T-helper 17 cell (primary cell): Measurements from ENCODE around the gene ATP6V0E2. TPM values are rescaled to one million over a fixed set of nuclear protein-coding genes. Genes with fewer than 3 reads are reported as not detected.
A peak's percentile ranks its signal among the peaks of the same experiment; 100 is the strongest.

Experiments
- ATAC-seq: fragments of 150-1000 bp; cut with Tn5 transposase; 2 replicates; pipeline ENCODE4 v1.10.0; 2021; ENCODE audit warnings: mild to moderate bottlenecking, moderate library complexity
- DNase-seq, 3 donors: peaks; one replicate each; pipeline versions ENCODE4 v3.0.0 to v3.0.0-alpha.2; 2020 to 2021
- H3K9me3 ChIP-seq: one replicate; pipeline ENCODE4 v1.7.0; 2013; ENCODE audit warnings: low read length, mild to moderate bottlenecking; ENCODE audit not compliant: control insufficient read depth, poor library complexity, severe bottlenecking
- H3K27ac Mint-ChIP-seq: one replicate; pipeline ENCODE4 v1.8.0; 2022; ENCODE audit warnings: mild to moderate bottlenecking, moderate library complexity, mixed read lengths
- H3K27me3 Mint-ChIP-seq: one replicate; pipeline ENCODE4 v1.8.0; 2022; ENCODE audit warnings: mixed read lengths
- H3K36me3 Mint-ChIP-seq: one replicate; pipeline ENCODE4 v1.8.0; 2022; ENCODE audit warnings: low read depth, mixed read lengths
- H3K4me1 Mint-ChIP-seq: one replicate; pipeline ENCODE4 v1.8.0; 2022; ENCODE audit warnings: mild to moderate bottlenecking, mixed read lengths
- H3K4me3 Mint-ChIP-seq: one replicate; pipeline ENCODE4 v1.8.0; 2022; ENCODE audit warnings: mild to moderate bottlenecking, moderate library complexity, mixed read lengths
- total RNA-seq, 4 donors: library from RNA in 2 of 4; stranded (reverse) in 2 of 4; gene quantifications; one replicate each; pipeline ENCODE4 v1.2.3 and lab custom pipeline; 2022 to 2026

The ATP6V0E2 gene
- total RNA-seq, 2 donors from 2014 or later = 29.4 to 38.5 TPM

DNA sequence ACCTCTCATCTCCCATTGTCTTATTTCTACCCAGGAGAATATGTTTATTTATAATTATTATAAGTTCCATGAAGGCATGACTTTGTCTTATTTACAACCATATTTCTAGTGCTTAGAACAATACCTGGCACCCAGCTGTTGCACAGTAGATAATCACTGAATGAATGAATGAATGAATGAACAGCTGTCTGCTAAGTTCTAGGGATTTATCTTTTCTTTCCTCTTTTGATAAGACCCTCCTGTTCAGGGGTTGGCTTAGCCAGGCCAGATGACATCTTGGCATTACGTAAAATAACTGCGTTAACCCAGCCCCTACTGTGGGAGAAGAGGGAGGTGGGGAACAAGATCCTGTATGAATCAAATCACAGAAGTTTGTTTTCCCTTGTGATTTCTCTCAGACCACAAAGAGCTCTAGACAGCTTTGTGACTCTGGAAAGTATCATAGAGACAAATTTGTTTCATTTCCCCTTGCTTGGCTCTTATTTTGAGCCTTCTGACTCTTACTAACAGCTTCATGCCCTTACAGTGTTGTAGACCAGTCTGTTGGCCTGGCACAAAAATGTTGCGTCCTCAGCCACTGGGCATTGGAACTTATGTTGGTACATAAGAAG is 27.2 kb upstream of the ATP6V0E2 start:
- H3K27ac Mint-ChIP-seq = peak overlapping the region; percentile 49
- no peak for ATAC-seq
- no peaks in the 10 kb centered on the region for H3K36me3 Mint-ChIP-seq
- peaks cover 15% of the 10 kb centered on the region for H3K4me1 Mint-ChIP-seq
- no peaks in the 10 kb centered on the region for H3K9me3 ChIP-seq
- no peak for DNase-seq
- H3K27me3 Mint-ChIP-seq = no peaks in the 10 kb centered on the region
- H3K4me3 Mint-ChIP-seq = no peak overlapping the region

DNA sequence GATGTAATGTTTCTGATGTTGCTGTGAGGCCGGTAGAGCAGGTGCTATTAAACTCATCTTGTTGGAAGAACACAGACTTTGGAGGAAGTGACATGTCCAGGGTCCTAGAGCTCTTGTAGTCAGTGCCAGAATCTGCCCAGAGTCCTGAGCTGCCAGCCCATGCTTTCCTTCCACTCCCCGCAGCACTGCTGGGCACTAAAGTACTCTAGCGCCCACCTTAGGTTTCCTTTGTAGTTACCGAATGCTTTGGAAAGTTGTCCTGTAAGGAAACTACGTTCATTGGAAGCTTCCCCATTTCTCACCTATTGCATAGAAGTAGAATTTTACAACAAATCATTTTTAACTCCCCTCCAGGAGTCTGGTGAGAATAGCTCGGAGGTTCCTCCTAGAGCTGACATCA is 24.6 kb upstream of the ATP6V0E2 start:
- Mint-ChIP-seq H3K27me3 (no peaks in the 10 kb centered on the region), H3K4me1 (peaks cover 9% of the 10 kb centered on the region), H3K4me3 (no peak overlapping the region), H3K27ac (no peak overlapping the region), H3K36me3 (peaks cover 2% of the 10 kb centered on the region)
- H3K9me3 ChIP-seq = no peaks in the 10 kb centered on the region
- ATAC-seq (no peak), DNase-seq (no peak)

DNA sequence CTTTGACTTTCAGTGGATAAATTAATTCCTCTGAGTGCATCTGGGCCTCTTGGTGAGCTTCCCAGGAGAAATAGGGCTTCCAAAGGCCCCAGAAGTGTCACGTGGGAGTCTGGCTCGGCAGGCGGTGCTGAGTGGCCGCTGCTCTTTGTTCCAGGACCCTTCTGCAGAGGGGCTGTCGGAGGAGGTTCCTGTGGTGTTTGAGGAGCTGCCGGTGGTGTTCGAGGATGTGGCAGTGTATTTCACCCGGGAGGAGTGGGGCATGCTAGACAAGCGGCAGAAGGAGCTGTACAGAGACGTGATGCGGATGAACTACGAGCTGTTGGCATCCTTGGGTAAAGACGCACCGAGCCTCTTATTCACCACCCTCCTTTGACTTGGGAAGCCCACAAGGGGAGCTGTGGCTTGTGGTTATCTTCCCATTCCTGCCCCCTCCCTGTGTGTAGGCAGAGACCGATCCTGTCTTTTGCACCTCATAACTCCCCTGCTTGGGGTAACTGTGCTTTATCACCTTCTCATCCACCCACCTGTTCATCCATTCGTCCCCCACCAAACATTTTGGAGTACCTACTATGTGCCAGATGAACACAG is 23.7 kb upstream of the ATP6V0E2 start:
- no peaks in the 10 kb centered on the region for H3K27me3 Mint-ChIP-seq
- H3K36me3 Mint-ChIP-seq = peaks cover 2% of the 10 kb centered on the region
- H3K9me3 ChIP-seq = no peaks in the 10 kb centered on the region
- DNase-seq = no peak
- no peak overlapping the region for H3K4me3 Mint-ChIP-seq
- no peak overlapping the region for H3K27ac Mint-ChIP-seq
- no peak for ATAC-seq
- peaks cover 17% of the 10 kb centered on the region for H3K4me1 Mint-ChIP-seq

DNA sequence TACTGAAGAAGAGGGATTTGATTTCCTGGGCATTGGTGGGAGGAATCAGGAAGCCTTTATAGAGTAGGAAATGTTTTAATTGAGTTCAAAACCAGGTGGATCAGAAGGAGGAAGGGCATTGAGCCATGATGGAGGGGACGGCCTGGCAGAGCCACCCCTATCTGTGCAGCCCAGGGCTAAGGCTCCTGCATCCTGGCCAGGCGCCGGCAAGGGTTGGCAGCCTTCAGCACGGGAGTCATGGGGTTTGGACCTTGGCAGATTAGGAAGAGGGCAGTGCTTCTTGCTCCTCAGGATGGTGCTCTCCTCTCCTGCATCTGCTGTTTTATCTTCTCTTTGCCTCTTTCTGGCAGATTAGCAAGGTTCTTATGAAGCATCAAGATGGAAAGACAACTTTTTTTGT is 23.1 kb upstream of the ATP6V0E2 start:
- DNase-seq = no peak
- H3K4me3 Mint-ChIP-seq = no peak overlapping the region
- peaks cover 19% of the 10 kb centered on the region for H3K4me1 Mint-ChIP-seq
- no peaks in the 10 kb centered on the region for H3K27me3 Mint-ChIP-seq
- no peaks in the 10 kb centered on the region for H3K9me3 ChIP-seq
- H3K27ac Mint-ChIP-seq = no peak overlapping the region
- H3K36me3 Mint-ChIP-seq = peaks cover 2% of the 10 kb centered on the region
- ATAC-seq = no peak

DNA sequence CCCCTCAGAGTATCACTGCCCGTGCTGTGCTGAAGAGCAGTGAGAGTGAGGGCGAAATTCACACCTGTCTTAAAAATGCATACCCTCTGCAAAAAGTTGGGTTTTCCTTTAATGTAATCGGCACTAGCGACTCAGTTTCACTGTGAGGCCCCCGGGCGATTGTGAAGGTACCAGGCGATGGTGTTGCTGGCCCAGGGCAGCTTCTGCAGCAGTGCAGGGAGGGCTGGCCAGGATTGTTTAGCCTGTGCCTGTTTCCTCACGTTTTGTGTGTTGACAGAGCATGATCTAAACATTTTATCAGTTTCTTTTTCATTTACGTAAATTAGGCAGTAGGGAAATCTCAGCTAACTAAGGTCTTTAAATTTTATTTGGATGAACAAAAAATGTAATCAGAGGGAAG is 22.3 kb upstream of the ATP6V0E2 start:
- ATAC-seq (no peak), DNase-seq (no peak)
- H3K4me1 Mint-ChIP-seq = peaks cover 26% of the 10 kb centered on the region
- no peaks in the 10 kb centered on the region for H3K9me3 ChIP-seq
- H3K27ac Mint-ChIP-seq = no peak overlapping the region
- peaks cover 2% of the 10 kb centered on the region for H3K36me3 Mint-ChIP-seq
- H3K27me3 Mint-ChIP-seq = no peaks in the 10 kb centered on the region
- H3K4me3 Mint-ChIP-seq = no peak overlapping the region

GRCh38 chr7:149853157-149853556 is 20.6 kb upstream of the ATP6V0E2 start:
- peak overlapping the region; percentile 62 for H3K27ac Mint-ChIP-seq

DNA sequence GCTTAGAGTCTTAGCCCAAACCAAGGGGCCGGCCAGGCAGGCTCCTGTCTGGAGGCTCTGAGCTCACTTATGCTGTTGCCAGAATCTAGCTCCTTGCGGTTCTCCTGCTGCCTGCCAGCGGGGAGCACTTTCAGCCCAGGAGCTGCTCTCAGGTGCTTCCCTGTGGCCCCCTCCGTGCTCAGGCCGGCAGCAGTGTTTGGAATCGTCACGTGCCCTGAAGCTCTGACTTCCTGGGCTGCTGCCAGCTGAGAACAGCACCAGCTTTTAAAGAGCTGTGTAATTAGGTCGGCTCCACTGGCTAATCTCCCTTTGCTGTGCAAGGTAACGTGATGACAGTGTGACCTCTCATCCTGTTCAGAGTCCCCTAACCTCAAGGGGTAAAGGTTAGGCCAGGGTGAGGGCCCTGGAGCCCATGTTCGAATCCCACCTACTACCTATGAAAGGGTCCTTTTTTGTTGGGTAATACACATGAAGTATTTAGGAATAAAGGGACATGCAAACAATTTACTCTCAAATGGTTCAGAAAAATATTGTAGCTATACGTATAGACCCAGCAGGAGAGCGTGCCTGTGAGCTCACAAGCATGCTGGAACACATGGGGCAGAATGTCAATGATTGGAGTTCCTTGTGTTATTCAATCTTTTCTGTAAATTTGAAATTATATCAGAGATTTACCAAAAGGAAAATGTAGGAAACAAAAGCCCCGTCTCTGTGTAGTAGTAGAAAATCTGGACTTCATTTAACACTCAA is 19.0 kb upstream of the ATP6V0E2 start:
- H3K9me3 ChIP-seq = no peaks in the 10 kb centered on the region
- Mint-ChIP-seq H3K4me3 (peak overlapping the region; percentile 21), H3K36me3 (peaks cover 2% of the 10 kb centered on the region), H3K4me1 (peaks cover 42% of the 10 kb centered on the region), H3K27me3 (no peaks in the 10 kb centered on the region), H3K27ac (peak overlapping the region; percentile 86)
- ATAC-seq = peak; percentile 84
- DNase-seq = peak in 2 of 3 donors; percentile 29 to 31

More at GRCh38 chr7:149853157-149853556, 20.6 kb upstream of the ATP6V0E2 start:
- peaks cover 38% of the 10 kb centered on the region for H3K4me1 Mint-ChIP-seq
- ATAC-seq (no peak), DNase-seq (no peak)
- no peaks in the 10 kb centered on the region for H3K9me3 ChIP-seq
- peaks cover 2% of the 10 kb centered on the region for H3K36me3 Mint-ChIP-seq
- no peaks in the 10 kb centered on the region for H3K27me3 Mint-ChIP-seq
- no peak overlapping the region for H3K4me3 Mint-ChIP-seq

GRCh38 chr7:149855361-149856305 is 18.1 kb upstream of the ATP6V0E2 start:
- Mint-ChIP-seq H3K4me3 (peak overlapping the region; percentile 89), H3K36me3 (peaks cover 2% of the 10 kb centered on the region), H3K27me3 (no peaks in the 10 kb centered on the region), H3K4me1 (peaks cover 42% of the 10 kb centered on the region), H3K27ac (peak overlapping the region; percentile 86)
- no peak for ATAC-seq
- DNase-seq = no peak
- H3K9me3 ChIP-seq = no peaks in the 10 kb centered on the region

GRCh38 chr7:149856583-149856982 is 17.2 kb upstream of the ATP6V0E2 start:
- Mint-ChIP-seq H3K27ac (peak overlapping the region; percentile 86), H3K4me3 (peak overlapping the region; percentile 89), H3K36me3 (peaks cover 2% of the 10 kb centered on the region), H3K4me1 (peaks cover 42% of the 10 kb centered on the region), H3K27me3 (no peaks in the 10 kb centered on the region)
- ATAC-seq = peak; percentile 80
- H3K9me3 ChIP-seq = no peaks in the 10 kb centered on the region
- DNase-seq = no peak

DNA sequence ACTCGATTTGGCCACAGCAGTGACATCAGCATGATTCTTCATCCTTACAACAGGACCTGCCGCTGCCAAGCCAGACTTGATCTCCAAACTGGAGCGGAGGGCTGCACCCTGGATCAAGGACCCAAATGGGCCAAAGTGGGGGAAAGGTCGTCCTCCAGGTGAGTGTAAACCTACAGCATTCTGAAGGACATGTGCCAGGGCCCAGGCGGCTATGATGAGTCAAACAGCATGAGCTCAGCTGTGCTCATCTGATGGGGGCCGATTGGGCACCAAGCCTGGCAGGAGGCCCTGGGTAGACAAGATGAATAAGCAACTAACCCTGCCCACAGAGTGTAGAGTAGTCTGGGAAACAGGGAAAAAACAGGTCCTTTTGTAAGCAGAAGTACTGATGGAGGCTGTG is 14.4 kb upstream of the ATP6V0E2 start:
- H3K27me3 Mint-ChIP-seq = no peaks in the 10 kb centered on the region
- H3K27ac Mint-ChIP-seq = peak overlapping the region; percentile 32
- H3K4me3 Mint-ChIP-seq = no peak overlapping the region
- ATAC-seq = no peak
- H3K4me1 Mint-ChIP-seq = peaks cover 45% of the 10 kb centered on the region
- DNase-seq = no peak
- no peaks in the 10 kb centered on the region for H3K9me3 ChIP-seq
- H3K36me3 Mint-ChIP-seq = no peaks in the 10 kb centered on the region

- peak overlapping the region; percentile 32 for H3K27ac Mint-ChIP-seq
- DNase-seq (no peak), ATAC-seq (no peak)
- no peaks in the 10 kb centered on the region for H3K36me3 Mint-ChIP-seq
- peaks cover 42% of the 10 kb centered on the region for H3K4me1 Mint-ChIP-seq
- no peaks in the 10 kb centered on the region for H3K27me3 Mint-ChIP-seq
- no peak overlapping the region for H3K4me3 Mint-ChIP-seq
- H3K9me3 ChIP-seq = no peaks in the 10 kb centered on the region
These were observed 13.9 kb upstream of the ATP6V0E2 start for GRCh38 chr7:149859876-149860275.

DNA sequence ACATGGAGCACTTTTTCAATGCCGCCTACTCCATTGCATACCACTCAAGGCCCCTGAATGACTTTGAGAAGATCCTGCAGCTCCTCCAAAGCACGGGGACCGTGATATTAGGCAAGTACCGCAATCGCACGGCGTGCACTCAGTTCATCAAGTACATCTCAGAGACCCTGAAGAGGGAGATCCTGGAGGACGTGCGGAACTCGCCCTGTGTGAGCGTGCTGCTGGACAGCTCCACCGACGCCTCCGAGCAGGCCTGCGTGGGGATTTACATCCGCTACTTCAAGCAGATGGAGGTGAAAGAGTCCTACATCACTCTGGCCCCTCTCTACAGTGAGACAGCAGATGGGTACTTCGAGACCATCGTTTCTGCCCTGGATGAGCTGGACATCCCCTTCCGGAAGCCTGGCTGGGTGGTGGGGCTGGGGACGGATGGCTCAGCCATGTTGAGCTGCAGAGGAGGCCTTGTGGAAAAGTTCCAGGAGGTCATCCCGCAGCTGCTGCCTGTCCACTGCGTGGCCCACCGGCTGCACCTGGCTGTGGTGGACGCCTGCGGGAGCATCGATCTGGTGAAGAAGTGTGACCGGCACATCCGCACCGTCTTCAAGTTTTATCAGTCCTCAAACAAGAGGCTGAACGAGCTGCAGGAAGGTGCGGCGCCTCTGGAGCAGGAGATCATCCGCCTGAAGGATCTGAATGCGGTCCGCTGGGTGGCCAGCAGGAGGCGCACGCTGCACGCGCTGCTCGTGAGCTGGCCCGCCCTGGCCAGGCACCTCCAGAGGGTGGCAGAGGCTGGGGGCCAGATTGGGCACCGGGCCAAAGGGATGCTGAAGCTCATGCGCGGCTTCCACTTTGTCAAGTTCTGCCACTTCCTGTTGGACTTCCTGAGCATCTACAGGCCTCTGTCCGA is 12.7 kb upstream of the ATP6V0E2 start:
- H3K36me3 Mint-ChIP-seq = no peaks in the 10 kb centered on the region
- H3K4me3 Mint-ChIP-seq = peak overlapping the region; percentile 12
- no peak overlapping the region for H3K27ac Mint-ChIP-seq
- no peaks in the 10 kb centered on the region for H3K27me3 Mint-ChIP-seq
- ATAC-seq = no peak
- H3K9me3 ChIP-seq = no peaks in the 10 kb centered on the region
- no peak for DNase-seq
- H3K4me1 Mint-ChIP-seq = peaks cover 41% of the 10 kb centered on the region
